Hepatic stellate cell (primary cell): ENCODE data around the gene MMADHC.
A peak's percentile ranks its signal among the peaks of the same experiment; 100 is the strongest.
"Not testable (repeated sequence)": the region's sequence is repeated elsewhere in the genome, so short reads cannot be mapped to it uniquely, and the experiment has no call there.

ENCODE experiments used
- DNase-seq: peaks from one replicate; pipeline ENCODE4 v3.0.0; 2011; ENCODE audit warnings: low spot score

The MMADHC gene

DNA sequence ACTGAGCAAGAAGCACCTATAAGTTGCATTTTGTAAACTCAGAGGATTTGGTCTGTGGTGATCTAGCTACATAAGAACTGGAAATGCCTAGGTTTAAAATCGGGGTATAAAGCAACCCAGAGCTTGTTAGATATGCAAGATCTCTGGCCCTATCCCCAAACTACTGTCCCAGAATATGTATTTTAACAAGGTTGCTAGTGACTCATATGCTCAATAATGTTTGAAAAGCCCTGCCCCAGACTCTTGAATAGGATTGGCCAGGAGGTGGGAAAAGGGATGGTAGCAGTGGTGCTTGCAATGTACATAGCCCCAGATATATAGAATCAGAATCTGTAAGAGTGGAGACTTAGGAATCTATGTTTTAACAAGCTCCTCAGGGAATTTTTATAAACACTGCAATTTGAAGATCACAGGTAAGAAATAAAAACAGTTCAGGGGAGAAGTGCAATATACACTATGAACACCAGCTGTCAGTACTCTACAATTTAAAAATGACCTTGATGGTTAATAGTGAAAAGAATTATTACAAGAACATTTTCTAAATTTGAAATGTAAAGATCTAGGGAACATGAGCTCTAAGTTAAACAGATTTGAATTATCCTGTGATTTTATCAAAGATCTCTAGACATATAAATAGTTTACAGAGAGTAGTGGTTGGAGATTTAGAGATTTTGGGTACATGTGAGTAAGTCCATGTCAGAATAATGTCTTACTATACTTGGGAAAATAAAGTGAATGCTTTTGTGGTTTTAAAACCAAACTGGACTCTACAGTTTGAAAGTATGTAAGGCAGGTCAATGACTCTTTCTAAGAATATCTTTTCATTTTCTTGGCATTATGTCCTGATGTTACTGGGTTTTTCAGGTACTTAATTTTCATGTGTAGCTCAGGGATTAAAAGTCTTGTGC, 7.7 kb upstream of the MMADHC start:
- DNase-seq = no peak

- DNase-seq = no peak
Observed at GRCh38 chr2:149594411-149594810, 6.8 kb upstream of the MMADHC start.

GRCh38 chr2:149587950-149588487, 444 bp upstream of the MMADHC start:
- no peak for DNase-seq

DNA sequence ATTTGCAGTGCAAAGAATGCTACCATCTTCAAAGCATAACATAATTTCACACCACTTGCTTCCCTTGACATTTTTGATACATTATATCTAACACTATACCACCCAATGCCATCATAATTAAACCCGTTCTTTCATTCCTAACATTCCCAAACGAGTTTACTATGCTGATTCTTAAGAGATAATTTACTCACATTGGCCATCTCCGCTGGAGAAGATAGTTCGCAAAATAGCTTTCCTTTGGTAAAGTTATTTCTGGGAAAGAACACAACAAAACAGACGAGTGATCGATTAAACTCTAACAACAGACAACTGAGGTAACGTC, 716 bp downstream of the MMADHC start:
- no peak for DNase-seq

- no peak for DNase-seq
Observed at GRCh38 chr2:149586063-149586462, 1.5 kb downstream of the MMADHC start.

DNA sequence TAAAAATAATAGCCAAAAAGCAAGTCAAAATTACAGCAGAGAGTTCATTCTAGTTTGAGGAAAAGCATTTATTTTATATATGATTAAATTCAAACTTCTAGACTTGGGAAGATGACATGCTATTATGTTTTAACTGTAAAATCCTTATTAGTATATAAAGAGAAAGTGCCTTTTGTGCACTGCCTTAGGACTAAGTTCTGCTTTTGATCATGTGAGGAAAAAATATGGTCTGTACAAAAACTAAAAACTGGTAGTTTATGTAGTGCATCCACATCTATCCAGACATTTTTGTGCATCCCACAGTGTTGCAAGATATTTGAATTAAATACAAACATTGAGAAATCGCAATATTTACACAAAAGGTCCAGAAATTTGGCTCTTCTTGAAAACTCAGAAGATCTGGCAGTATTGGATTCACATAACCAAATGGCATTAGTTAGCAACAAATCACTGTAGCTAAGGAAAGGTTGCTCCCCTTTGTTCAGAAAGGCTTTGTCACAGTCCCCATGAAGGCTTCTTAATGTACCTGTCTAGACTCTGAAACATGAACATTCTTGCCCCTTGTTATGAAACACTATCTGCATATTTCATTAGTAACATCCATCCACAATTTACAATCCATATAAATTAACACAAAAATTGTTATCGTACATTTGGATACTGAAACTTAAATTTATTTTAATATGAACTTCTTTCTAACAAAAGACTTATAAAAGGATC, 2.2 kb downstream of the MMADHC start:
- DNase-seq = no peak

DNA sequence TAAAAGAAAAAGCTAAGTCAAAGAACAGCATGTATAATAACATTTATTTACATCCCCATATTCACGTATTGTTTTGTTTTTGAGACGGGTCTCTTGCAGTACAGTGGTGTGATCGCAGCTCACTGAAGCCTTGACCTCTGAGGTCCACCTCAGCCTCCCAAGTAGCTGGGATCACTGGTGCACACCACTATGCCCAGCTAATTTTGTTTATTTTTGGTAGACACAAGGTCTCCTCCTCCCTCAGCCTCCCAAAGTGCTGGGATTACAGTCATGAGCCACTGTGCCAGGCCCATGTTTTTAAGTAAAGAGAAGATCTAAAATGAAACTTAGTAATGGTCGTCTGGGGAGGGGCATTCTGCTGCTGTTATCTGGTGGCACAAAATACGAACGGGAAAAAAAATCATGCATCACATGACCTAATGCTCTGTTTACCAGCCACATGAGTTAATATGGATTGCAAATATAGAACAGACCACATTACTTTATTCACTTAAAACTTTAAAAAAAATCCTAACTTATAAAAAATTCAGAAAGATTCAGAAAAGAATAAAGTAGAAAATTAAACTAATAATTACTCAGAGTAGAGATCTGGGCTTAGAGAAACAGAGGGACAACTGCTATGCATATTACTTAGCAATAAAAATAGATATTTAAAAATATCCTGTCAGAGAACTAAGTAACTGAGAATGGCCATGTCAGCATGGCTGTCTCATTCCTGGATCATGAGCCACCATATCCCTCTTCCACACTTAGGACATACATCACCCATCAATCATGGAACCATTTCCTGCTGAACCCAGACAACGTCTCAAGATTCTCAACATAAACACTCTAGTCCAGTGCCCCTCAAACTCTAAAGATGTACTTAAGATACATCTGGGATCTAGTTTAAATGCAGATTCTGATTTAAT, 7.3 kb downstream of the MMADHC start:
- peak; percentile 44 for DNase-seq

DNA sequence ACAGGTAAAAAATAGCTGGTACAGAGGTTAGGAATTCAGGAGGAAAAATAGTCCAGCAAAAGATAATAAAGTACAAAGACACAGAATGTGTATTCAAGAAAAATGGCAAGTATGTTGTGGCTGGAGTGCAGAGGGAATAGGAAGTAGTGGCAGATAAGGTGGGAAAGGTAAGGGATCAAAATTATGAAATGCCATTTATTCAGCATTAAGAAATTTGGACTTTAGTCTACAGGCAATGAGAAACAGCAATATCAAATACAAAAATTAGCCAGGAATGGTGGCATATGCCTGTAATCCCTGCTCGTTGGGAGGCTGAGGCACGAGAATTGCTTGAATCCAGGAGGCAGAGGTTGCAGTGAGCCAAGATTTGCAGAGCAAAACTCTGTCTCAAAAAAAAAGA, 10.3 kb downstream of the MMADHC start:
- DNase-seq = no peak

DNA sequence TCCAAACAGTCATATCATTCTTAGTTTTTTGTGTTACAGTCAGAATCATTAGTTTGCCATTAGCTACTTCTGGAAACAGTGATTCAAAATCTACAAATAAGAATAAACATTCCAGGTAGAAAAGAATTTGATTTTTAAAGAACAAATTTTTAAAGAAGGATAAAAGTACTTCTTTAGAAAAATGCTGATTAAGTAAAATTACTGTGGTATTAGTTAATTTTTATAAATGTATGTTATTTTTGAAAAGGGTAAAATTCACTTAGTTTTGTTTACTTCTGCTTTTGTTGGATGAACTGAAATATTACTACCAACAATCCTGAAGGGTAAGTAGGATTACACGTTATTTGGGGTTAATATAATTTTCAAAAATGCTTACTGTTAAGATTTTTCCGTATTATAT, 11.8 kb downstream of the MMADHC start:
- no peak for DNase-seq

GRCh38 chr2:149575277-149575676, 12.3 kb downstream of the MMADHC start:
- DNase-seq = no peak

- no peak for DNase-seq
Observed at GRCh38 chr2:149573760-149574159, 13.8 kb downstream of the MMADHC start.

DNA sequence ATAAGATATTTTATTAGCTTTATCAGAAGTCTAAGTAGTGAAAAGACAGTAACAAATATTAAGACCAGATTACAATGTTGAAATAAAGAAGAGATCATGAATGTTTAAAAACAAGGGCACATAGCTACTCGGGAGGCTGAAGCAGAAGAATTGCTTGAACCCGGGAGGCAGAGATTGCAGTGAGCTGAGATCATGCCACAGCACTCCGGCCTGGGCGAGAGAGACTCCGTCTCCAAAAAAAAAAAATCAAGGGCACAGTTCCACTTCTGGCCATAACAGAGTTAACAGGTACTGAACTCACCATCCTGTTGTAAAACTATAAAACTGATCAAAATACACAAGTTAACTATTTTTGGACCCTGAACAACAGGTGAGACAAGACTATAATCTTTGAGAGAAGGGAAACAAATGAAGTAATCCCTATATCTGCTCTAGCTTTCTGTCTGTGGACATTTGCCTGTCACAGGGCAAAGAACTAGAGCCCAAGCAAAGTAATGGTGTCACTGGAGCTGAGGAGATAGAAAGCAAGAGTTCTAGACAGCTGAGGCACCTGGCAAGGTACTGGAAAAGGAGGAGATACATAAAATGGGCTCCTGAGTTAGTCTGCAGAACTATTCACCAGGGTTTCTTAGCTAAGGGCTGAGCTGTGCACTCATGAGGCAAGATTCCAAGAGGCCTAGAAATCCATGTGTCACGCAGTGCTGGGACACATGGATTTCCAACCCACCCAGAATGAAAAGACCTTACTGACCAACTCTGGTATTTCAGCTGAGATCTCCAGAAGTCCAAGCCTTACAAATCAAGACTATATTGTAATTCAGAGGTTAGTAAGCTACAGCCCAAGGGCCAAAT, 15.2 kb downstream of the MMADHC start:
- DNase-seq = no peak

GRCh38 chr2:149568138-149568537, 19.4 kb downstream of the MMADHC start:
- no peak for DNase-seq

- no peak for DNase-seq
Observed at GRCh38 chr2:149566652-149567051, 20.9 kb downstream of the MMADHC start.

DNA sequence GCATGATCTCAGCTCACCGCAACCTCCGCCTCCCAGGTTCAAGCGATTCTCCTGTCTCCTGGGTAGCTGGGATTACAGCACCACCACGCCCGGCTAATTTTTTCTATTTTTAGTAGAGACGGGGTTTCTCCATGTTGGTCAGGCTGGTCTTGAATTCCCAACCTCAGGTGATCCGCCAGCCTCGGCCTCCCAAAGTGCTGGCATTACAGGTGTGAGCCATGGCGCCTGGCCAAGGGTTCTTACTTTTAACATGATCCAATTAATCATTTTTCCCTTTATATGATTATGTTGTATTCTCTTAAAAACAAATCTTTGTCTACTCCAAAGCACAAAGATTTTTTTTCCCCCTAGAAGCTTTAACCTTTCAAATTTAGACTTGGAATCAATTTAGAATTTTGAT, 21.9 kb downstream of the MMADHC start:
- DNase-seq = not testable (repeated sequence)

GRCh38 chr2:149564983-149565382, 22.6 kb downstream of the MMADHC start:
- DNase-seq = no peak

GRCh38 chr2:149564097-149564496, 23.5 kb downstream of the MMADHC start:
- no peak for DNase-seq

DNA sequence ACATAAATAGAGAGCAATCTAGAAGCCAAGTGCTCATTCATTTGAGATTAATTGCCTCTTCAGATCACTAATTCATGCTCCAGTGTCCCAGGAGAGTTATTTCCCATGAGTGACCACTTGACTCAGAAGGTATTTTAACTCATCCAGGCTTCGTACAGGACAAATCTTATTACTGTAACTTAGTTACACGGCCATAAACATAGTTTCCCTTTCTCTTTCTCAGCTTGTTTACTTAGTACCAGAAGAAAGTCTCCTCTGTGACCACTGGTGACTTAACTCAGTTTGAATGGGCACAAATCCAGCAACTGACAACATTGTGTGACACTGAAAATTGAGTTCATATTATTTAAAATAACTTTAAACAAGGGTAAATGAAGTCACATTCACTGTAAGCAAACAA, 25.3 kb downstream of the MMADHC start:
- peak; percentile 50 for DNase-seq

DNA sequence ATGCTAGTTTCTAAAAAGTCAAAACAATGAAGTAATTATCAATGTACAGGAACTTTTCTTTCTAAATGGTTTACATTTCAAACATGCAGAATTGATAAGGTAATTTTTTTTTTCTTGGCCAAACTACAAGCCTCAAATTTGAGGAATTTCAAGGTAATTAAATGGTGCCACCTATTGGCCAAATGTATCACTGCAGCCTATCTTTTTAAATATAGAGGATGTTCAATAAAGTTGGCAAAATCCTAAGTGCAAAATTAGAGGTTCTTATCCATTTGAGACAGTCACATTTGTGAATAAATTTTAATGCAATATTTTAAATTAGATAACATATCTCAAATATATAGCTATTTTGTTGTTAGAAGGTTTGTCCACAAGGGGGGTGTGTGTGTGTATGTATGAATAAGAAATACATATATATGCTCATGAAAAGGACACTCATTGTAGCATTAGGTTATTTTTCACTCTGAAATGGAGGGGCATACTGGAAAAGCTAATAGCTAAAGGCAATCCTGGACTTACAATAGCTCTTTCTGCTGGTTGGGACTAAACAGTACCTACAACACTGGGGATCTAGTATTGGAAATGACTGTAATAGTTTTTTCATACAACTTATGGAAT, 26.2 kb downstream of the MMADHC start:
- no peak for DNase-seq

GRCh38 chr2:149559341-149560068, 28.1 kb downstream of the MMADHC start:
- DNase-seq = no peak
